Glomerular visceral epithelial cell (primary cell): Measurements from ENCODE around the gene ANKRD55.
"Not testable (repeated sequence)": the region's sequence is repeated elsewhere in the genome, so short reads cannot be mapped to it uniquely, and the experiment has no call there.

Experiments
- DNase-seq: peaks from one replicate; pipeline ENCODE4 v3.0.0-alpha.2; 2016; ENCODE audit errors: extremely low spot score

Gene ANKRD55

GRCh38 chr5:56253126-56253525 is 20.0 kb upstream of the ANKRD55 start:
- no peak for DNase-seq

GRCh38 chr5:56251918-56252553 is 18.9 kb upstream of the ANKRD55 start:
- DNase-seq: no peak

- no peak for DNase-seq
Measured at GRCh38 chr5:56251440-56251839, 18.3 kb upstream of the ANKRD55 start.

GRCh38 chr5:56250011-56250410 is 16.9 kb upstream of the ANKRD55 start:
- DNase-seq: no peak

GRCh38 chr5:56249085-56249484 is 16.0 kb upstream of the ANKRD55 start:
- not testable (repeated sequence) for DNase-seq

GRCh38 chr5:56247592-56247991 is 14.5 kb upstream of the ANKRD55 start:
- no peak for DNase-seq

GRCh38 chr5:56246769-56247168 is 13.6 kb upstream of the ANKRD55 start:
- DNase-seq: no peak

- no peak for DNase-seq
Measured at GRCh38 chr5:56245481-56245880, 12.4 kb upstream of the ANKRD55 start.

GRCh38 chr5:56244627-56245026 is 11.5 kb upstream of the ANKRD55 start:
- no peak for DNase-seq

GRCh38 chr5:56242271-56242670 is 9.1 kb upstream of the ANKRD55 start:
- not testable (repeated sequence) for DNase-seq

GRCh38 chr5:56232538-56232937 is 592 bp downstream of the ANKRD55 start:
- DNase-seq: no peak

GRCh38 chr5:56230576-56230975 is 2.6 kb downstream of the ANKRD55 start:
- no peak for DNase-seq

GRCh38 chr5:56229111-56229510 is 4.0 kb downstream of the ANKRD55 start:
- no peak for DNase-seq

GRCh38 chr5:56228631-56229030 is 4.5 kb downstream of the ANKRD55 start:
- DNase-seq: no peak

- no peak for DNase-seq
Measured at GRCh38 chr5:56227691-56228090, 5.4 kb downstream of the ANKRD55 start.

- DNase-seq: not testable (repeated sequence)
Measured at GRCh38 chr5:56223298-56223697, 9.8 kb downstream of the ANKRD55 start.

GRCh38 chr5:56221601-56222000 is 11.5 kb downstream of the ANKRD55 start:
- not testable (repeated sequence) for DNase-seq

- DNase-seq: no peak
Measured at GRCh38 chr5:56215019-56215830, 17.9 kb downstream of the ANKRD55 start.

- peak; percentile 34 for DNase-seq
Measured at GRCh38 chr5:56213886-56214535, 19.1 kb downstream of the ANKRD55 start.

- no peak for DNase-seq
Measured at GRCh38 chr5:56212130-56212879, 20.8 kb downstream of the ANKRD55 start.

GRCh38 chr5:56211298-56211865 is 21.7 kb downstream of the ANKRD55 start:
- peak; percentile 94 for DNase-seq

- DNase-seq: no peak
Measured at GRCh38 chr5:56208681-56209080, 24.4 kb downstream of the ANKRD55 start.
